RCC 7860 (cell line): ENCODE data around the gene CNTNAP4.
A peak's percentile ranks its signal among the peaks of the same experiment; 100 is the strongest.

Experiments used
- DNase-seq: peaks from one replicate; pipeline ENCODE4 v3.0.0-alpha.2; 2015; ENCODE audit warnings: low spot score
- FAIRE-seq: peaks from 2 replicates; lab custom pipeline; 2012; peaks lifted over from hg19 to GRCh38; lab: Jason Lieb, UNC

Gene CNTNAP4

GRCh38 chr16:76387994-76388393, 110.8 kb downstream of the CNTNAP4 start:
- FAIRE-seq = no peak
- no peak for DNase-seq

- DNase-seq = no peak
- no peak for FAIRE-seq
Measured at GRCh38 chr16:76389126-76389525, 111.9 kb downstream of the CNTNAP4 start.

- DNase-seq (no peak), FAIRE-seq (no peak)
Measured at GRCh38 chr16:76390476-76390875, 113.3 kb downstream of the CNTNAP4 start.

DNA sequence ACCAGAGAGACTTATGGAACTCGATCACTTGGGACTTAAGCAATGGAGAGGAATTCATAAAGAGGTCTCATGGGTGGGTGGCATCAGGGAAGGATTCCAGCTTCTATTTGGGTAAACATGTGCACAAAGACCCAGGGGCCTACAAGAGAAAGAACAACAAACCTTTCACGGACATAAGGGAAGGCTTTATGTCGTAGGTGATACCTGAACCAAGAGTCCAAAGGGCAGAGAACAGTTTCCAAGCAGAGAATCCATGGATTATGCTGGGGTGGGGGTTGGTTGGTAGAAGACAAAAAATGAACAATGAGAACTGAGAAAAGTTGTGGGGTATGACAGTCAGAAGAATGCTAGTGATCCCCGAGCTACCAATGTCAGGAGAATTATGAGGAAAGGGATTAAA, 119.8 kb downstream of the CNTNAP4 start:
- DNase-seq = no peak
- no peak for FAIRE-seq

GRCh38 chr16:76409706-76410105, 132.5 kb downstream of the CNTNAP4 start:
- FAIRE-seq (no peak), DNase-seq (no peak)

- FAIRE-seq = no peak
- DNase-seq = no peak
Measured at GRCh38 chr16:76421571-76421970, 144.4 kb downstream of the CNTNAP4 start.

- DNase-seq (no peak), FAIRE-seq (peak; percentile 12)
Measured at GRCh38 chr16:76428858-76429257, 151.7 kb downstream of the CNTNAP4 start.

- DNase-seq (no peak), FAIRE-seq (no peak)
Measured at GRCh38 chr16:76441391-76441790, 164.2 kb downstream of the CNTNAP4 start.

GRCh38 chr16:76441876-76442275, 164.7 kb downstream of the CNTNAP4 start:
- FAIRE-seq (no peak), DNase-seq (no peak)

DNA sequence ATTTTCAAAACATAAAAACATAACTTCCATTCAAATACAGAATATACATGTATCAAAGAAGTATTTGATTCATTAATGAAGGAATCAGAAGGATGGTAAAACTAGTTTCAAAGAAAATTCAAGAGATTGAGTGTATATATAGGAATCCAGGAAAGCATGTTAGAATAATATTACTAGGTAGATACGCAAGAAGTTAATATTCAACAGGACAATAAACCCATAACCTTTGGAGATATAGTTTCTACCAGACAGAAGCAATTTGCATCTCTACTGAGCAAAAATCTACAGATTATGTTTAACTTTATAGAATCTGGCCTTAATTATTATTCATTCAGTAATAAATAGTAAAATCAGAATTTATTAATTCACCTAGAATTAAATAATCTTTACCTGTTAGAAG, 166.8 kb downstream of the CNTNAP4 start:
- DNase-seq (no peak), FAIRE-seq (no peak)

DNA sequence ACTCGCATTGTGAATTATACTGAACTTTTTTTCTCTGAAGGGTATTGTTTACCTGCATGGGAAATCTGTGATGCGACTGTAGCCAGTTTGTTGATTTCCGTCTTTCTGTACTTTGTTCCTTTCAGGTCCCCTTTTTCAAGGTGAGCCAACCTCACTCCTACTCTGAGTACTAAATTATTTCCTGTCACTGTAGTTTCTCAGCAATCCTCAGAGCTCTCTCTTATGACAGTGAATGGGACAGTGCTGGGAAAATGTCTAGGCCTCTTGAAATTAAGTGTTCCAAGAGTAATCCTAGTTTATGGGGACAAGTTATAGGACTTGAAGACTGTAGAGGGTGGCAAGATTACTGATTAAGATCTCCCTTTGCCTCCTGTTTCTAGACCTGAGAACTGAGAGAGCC, 167.6 kb downstream of the CNTNAP4 start:
- FAIRE-seq = no peak

DNA sequence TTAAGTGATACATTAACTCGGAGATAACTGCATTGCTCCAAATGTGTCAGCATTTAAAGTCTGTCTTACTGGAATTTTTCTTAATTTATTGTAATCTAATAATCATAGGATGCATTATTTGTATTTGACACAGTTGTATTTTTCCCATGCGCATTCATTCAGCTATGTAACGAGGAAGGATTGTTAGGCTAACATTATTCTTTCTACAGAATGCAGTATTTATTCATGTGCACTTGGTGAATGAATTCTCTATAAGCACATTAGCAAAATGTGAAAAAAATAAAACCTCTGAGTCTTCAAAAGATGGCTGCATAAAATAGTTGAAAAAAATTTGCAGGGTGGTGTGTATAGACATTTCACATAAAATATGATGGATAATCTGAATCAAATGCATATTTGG, 168.6 kb downstream of the CNTNAP4 start:
- DNase-seq = no peak
- FAIRE-seq = no peak

More for the DNA sequence above, 167.6 kb downstream of the CNTNAP4 start:
- no peak for DNase-seq

DNA sequence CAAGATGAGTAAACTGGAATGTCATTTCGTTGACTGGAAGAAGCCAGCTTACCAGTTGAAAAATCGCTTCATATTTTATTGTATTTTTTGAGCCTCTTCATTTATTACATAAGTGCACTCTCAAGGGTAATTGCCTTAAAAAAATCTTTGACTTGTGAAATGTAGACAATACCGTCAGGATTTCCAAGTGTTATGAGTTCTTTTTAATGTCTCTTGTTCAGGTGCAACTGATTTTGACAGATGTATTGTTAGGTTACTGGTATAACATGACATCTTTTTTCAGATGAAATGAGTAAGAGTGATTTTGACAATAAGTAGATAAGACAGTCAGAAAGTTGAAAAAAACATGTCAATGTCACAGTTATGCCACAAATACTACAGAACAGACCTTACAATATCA, 169.1 kb downstream of the CNTNAP4 start:
- DNase-seq (no peak), FAIRE-seq (no peak)

DNA sequence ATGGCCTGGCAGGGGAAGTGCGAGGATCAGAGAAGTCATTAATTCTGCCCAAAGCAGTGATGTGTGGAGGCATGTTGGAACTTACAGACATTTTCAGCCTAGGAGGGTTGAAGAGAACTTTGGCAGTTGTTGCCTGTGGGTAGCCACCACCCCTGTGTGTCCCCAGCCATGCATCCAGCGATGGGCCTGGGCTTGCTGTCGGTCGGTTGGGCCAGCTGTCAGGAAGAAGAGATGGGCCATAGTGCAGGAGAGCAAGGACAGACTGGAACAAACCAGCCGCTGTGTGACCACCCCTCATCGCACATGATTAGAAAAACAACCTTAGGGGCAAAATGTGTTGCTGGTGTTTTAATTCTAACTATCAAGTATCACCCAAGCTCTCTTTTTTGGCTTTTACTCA, 173.7 kb downstream of the CNTNAP4 start:
- no peak for FAIRE-seq
- no peak for DNase-seq

DNA sequence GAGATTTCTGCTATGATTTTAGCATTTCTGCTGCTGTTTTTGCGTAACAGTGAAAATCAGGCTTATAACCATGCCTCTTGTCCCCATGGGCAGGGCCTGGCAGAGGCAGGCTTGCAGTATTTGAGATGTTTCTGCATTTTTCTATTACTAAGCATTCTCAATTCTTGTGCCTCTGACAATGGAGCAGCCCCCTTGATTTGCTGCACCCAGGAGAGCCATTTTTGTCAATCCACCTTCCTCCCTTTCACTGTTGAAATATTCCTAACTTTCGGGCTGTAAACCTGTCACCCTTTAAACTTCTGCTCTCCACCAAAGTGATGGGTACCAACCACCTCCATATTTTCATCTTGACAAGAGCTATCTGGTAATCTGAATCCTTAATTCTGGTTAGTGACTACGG, 178.1 kb downstream of the CNTNAP4 start:
- no peak for FAIRE-seq

GRCh38 chr16:76456016-76456415, 178.8 kb downstream of the CNTNAP4 start:
- DNase-seq (no peak), FAIRE-seq (no peak)

More for the DNA sequence above, 178.1 kb downstream of the CNTNAP4 start:
- DNase-seq = no peak

DNA sequence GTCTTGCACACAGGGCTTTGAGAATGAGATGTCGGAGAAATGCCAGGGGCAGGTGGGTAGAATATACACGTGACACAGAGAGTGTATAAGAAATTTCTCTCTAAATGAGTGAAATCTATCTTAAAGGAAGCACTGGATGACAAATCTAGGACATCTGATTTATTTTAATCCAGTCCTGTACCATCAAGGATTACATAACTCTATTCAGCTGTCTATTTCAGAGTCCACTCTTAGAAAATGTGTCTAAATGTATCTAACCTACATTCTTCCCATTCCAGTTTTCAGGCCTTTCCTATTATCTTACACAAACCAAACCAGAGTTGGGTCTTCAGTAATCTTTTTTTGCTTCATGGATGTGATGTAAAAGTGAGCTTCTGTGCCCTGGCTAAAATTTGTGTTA, 181.9 kb downstream of the CNTNAP4 start:
- FAIRE-seq (no peak), DNase-seq (no peak)

DNA sequence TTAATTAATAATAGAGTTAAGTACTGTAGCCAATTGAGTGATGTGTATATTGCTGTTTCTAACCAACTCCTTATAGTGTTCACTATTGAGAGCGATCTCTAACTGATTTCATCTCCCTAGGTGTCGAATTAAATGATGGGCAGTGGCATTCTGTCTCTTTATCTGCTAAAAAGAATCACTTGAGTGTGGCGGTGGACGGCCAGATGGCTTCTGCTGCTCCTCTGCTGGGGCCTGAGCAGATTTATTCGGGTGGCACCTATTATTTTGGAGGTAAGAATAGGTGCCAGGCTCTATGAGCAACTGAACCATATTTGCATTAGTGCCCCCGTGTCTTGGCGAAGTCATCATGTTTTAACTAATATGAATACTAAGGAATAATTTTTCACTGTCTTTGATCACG, 184.6 kb downstream of the CNTNAP4 start:
- FAIRE-seq = no peak
- DNase-seq = no peak

DNA sequence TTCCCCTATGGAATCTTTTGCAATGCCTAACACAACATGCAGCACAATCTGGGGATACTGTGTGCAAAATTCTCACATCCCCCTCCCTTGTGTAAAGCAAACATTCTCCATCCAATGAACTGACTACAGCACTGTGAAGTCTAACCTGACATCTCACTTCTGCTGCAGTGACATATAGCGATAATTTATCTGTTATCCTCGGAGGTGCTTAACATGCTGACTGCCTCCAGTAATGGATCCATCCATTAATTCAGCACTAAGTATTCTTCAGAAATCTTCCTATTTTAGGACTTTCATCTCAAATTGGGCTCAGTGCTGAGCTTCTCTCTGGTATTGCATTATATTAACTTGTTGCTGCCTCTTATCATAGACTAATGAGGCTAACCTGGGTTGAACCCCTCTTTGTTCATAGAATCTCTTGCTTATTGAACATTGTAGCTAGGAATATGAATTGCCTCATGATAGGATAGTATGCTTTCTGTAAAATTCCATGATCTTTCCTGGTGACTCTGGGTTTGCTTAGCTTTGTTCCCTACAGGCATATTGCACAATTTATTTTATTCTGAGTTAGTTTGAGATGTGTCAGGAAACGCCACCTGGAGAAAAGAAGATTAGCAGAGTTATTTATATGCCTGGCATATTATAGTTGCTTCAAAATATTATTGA, 187.9 kb downstream of the CNTNAP4 start:
- FAIRE-seq = no peak
- no peak for DNase-seq

GRCh38 chr16:76466871-76467270, 189.7 kb downstream of the CNTNAP4 start:
- FAIRE-seq (no peak), DNase-seq (no peak)

GRCh38 chr16:76474048-76474447, 196.8 kb downstream of the CNTNAP4 start:
- FAIRE-seq (no peak), DNase-seq (no peak)

GRCh38 chr16:76478105-76478504, 200.9 kb downstream of the CNTNAP4 start:
- FAIRE-seq = no peak
- no peak for DNase-seq

DNA sequence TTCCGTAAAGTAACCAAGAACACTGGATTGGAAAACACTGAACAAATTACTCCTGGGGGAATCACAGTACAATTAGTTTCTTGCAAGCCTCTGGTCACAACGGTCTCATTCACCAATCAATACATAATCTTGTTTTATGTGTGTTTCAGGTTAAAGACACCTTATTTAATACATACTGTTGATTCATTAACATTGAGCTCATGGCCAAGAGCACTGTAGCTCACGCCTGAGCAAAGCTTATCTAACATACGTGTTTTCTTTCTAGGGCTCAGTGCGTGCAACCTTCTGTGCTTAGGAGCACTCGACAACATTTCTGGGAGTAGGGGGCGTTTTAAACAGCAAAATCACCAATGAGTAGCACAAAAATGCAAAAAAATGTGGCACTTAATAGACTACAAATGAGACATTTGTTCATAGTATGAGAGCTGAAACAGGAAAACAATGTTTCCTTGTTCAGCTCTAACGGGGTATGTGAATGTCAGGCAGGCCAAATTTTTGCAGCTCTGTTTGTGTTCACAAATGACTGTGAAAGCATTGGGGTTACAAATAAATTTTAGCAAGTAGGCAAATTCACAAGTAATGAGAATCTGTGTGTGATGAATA, 206.2 kb downstream of the CNTNAP4 start:
- FAIRE-seq = no peak
- DNase-seq = no peak
